OCI-LY7 (cell line): Measurements from ENCODE around the gene UBE2J2. TPM values are rescaled to one million over a fixed set of nuclear protein-coding genes. Genes with fewer than 3 reads are reported as not detected.

Experiments
- BruUV-seq: library from RNA; stranded (reverse); fragments of 400-500 nt; replicated peaks from 2 replicates; lab custom pipeline; 2021; lab: Mats Ljungman, UMichigan
- CTCF ChIA-PET: fragments of 300-600 bp; sonication (Branson Sonifier 250); formaldehyde crosslinking; loops from one replicate; lab custom pipeline; 2022; ENCODE audit warnings: antibody characterized with exemption; ENCODE audit not compliant: unreplicated experiment; lab: Charles Lee
- POLR2A ChIA-PET: fragments of 300-600 bp; sonication (Branson Sonifier 250); formaldehyde crosslinking; loops from one replicate; lab custom pipeline; 2022; ENCODE audit warnings: antibody characterized with exemption; lab: Charles Lee
- DNase-seq: peaks from one replicate; pipeline ENCODE4 v3.0.0-alpha.2; 2015; ENCODE audit warnings: low spot score
- H2AFZ ChIP-seq: fragments of 200-600 bp; sonication (generic), shearing (Covaris generic); 2 replicates; pipeline ENCODE4 v1.6.1; 2014; ENCODE audit warnings: mild to moderate bottlenecking, antibody characterized with exemption, low read length, moderate library complexity
- H3K27ac ChIP-seq: fragments of 200-600 bp; sonication (generic); 2 replicates; pipeline ENCODE4 v1.5.1; 2014; ENCODE audit warnings: mixed run types, low read depth, mild to moderate bottlenecking, moderate library complexity, low read length, inconsistent platforms; ENCODE audit not compliant: poor library complexity, severe bottlenecking
- H3K36me3 ChIP-seq: fragments of 200-600 bp; sonication (generic); 2 replicates; pipeline ENCODE4 v1.6.1; 2014; ENCODE audit warnings: mild to moderate bottlenecking, antibody characterized with exemption, low read length, moderate library complexity, mixed read lengths; ENCODE audit not compliant: insufficient read depth
- H3K4me1 ChIP-seq: fragments of 200-600 bp; sonication (generic); 2 replicates; pipeline ENCODE4 v1.5.1; 2014; ENCODE audit warnings: mild to moderate bottlenecking, low read length; ENCODE audit not compliant: insufficient read depth, poor library complexity, severe bottlenecking
- H3K4me2 ChIP-seq: fragments of 200-600 bp; sonication (generic); 2 replicates; pipeline ENCODE4 v1.6.1; 2014; ENCODE audit warnings: mild to moderate bottlenecking, low read length
- H3K4me3 ChIP-seq: fragments of 200-600 bp; sonication (generic); 2 replicates; pipeline ENCODE4 v1.5.1; 2014; ENCODE audit warnings: mild to moderate bottlenecking, low read depth, low read length; ENCODE audit not compliant: poor library complexity, severe bottlenecking
- H3K79me2 ChIP-seq: fragments of 200-600 bp; sonication (generic); 2 replicates; pipeline ENCODE4 v1.6.1; 2016; ENCODE audit warnings: low read depth, mild to moderate bottlenecking, low read length, moderate library complexity, mixed read lengths; ENCODE audit not compliant: insufficient read depth
- H3K9me2 ChIP-seq: fragments of 200-600 bp; sonication (generic); 2 replicates; pipeline ENCODE4 v1.6.1; 2016; ENCODE audit warnings: mild to moderate bottlenecking, low read length, mixed read lengths; ENCODE audit not compliant: insufficient read depth
- H3K9me3 ChIP-seq: fragments of 200-600 bp; sonication (generic); 2 replicates; pipeline ENCODE4 v1.6.1; 2014; ENCODE audit warnings: mild to moderate bottlenecking, mixed run types, low read length, mixed read lengths
- H4K20me1 ChIP-seq: fragments of 200-600 bp; sonication (generic); 2 replicates; pipeline ENCODE4 v1.6.1; 2014; ENCODE audit warnings: mild to moderate bottlenecking, antibody characterized with exemption, low read length, moderate library complexity, mixed read lengths; ENCODE audit not compliant: insufficient read depth
- EZH2phosphoT487 ChIP-seq: fragments of 200-600 bp; sonication (generic); IDR thresholded peaks from 2 replicates; pipeline ENCODE4 v1.6.1; 2018; ENCODE audit warnings: low read depth, borderline replicate concordance, mild to moderate bottlenecking, mixed run types, antibody characterized with exemption, low read length, moderate library complexity, mixed read lengths
- intact Hi-C: fragments of 100-400 bp; cut with micrococcal nuclease; formaldehyde crosslinking; loops from one replicate; pipeline ENCODE4 v1.10.0; 2022; ENCODE audit not compliant: unreplicated experiment
- total RNA-seq, 2 experiments: library from RNA; depleted of rRNA in 1 of 2; stranded (reverse); fragments of >200 nt in 1 of 2; shearing (Covaris generic) in 1 of 2; gene quantifications; 2 replicates each; pipeline ENCODE4 v1.2.3, GENCODE V29; 2014 to 2022
- TF ChIP-seq, protein P1 (sequence below): fragments of 200-600 bp; sonication (generic); conservative IDR thresholded peaks from 2 replicates; pipeline ENCODE4 v1.5.1; 2014; ENCODE audit warnings: mild to moderate bottlenecking, antibody characterized with exemption, low read length, moderate library complexity, mixed read lengths

The UBE2J2 gene
- total RNA-seq, 2 experiments from 2014 or later, result 69.2 to 88.7 TPM

DNA sequence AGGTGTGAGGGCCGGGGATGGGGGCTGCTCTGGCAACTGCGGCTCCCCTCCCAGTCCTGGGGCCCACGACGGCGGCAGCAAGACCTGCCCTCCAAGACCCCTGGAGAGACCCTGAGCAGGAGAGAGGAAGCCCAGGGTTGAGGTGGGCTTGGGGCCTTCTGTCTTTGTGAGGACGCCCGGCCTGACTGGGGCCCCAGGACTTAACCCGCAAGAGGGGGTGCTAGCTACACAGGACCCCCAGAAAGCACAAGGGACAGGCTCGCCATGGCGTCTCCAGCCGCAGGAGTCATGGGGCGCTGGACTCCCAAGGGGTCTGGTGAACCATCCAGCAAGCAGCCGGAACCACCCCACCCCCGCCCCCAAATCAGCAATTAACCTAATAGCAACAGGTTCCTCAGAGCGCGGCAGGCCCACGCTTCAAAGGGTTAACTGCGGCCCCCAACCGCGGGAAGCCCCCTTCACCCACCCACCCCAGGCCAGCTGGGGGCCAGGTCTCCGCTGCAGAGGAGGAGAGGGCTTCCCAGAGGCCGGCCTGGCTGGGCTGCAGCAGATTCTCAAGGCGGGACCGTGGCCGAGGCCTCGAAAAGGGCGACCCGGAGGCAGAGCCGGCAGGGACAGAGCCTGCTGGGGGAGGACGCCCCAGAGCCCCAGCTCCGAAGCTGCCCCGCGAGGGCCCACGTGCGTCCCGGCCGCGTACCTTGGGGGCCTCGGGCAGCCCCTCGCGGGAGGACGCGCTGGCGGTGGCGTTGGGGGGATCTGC lies 27.7 kb downstream of the UBE2J2 start:
- Histone ChIP-seq H3K36me3 (no peaks in the 10 kb centered on the region), H2AFZ (no peak overlapping the region), H4K20me1 (no peaks in the 10 kb centered on the region), H3K4me1 (peaks cover 7% of the 10 kb centered on the region), H3K4me3 (no peak overlapping the region), H3K4me2 (no peak overlapping the region), H3K9me3 (no peaks in the 10 kb centered on the region), H3K27ac (no peak overlapping the region), H3K79me2 (no peaks in the 10 kb centered on the region), H3K9me2 (no peaks in the 10 kb centered on the region)
- POLR2A ChIA-PET, result no interaction called here
- BruUV-seq, result no TSS peak
- DNase-seq, result no peak
- TF ChIP-seq, protein P1, sequence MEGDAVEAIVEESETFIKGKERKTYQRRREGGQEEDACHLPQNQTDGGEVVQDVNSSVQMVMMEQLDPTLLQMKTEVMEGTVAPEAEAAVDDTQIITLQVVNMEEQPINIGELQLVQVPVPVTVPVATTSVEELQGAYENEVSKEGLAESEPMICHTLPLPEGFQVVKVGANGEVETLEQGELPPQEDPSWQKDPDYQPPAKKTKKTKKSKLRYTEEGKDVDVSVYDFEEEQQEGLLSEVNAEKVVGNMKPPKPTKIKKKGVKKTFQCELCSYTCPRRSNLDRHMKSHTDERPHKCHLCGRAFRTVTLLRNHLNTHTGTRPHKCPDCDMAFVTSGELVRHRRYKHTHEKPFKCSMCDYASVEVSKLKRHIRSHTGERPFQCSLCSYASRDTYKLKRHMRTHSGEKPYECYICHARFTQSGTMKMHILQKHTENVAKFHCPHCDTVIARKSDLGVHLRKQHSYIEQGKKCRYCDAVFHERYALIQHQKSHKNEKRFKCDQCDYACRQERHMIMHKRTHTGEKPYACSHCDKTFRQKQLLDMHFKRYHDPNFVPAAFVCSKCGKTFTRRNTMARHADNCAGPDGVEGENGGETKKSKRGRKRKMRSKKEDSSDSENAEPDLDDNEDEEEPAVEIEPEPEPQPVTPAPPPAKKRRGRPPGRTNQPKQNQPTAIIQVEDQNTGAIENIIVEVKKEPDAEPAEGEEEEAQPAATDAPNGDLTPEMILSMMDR, result no peak
- no peak for TF ChIP-seq EZH2phosphoT487
- intact Hi-C loops, result no loop called here
- CTCF ChIA-PET, result no interaction called here

DNA sequence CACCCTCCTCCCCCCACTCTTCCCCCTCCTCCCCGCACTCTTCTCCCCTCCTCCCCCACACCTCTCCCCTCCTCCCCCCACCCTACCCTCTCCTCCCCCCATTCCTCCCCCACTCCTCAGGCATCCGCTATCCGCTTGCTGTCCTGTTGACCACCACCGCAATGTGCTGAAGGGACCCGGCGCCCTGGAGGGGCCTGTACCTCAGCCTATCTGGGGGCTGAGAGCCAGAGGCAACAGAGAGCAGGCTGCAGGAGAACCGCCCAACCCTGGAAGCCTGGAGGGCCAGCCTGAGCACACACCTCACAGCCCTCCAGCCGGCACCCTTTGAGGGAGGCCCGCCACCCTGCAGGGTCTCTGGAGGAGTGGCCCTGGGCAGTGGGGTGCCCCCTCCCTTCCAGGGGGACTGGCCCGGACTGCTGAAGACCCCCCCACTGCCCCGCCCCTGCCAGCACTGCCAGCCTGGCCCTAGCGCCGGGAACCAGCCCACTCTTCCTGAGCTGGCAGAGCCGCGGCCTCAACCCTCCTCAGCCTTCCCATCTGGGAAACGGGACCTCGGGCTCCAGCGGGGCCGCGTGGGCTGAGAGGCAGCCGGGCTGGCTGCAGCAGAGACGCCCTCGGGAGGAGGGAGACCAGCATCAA lies 28.4 kb downstream of the UBE2J2 start:
- H3K9me3 ChIP-seq, result no peaks in the 10 kb centered on the region
- H3K9me2 ChIP-seq, result no peaks in the 10 kb centered on the region
- ChIA-PET POLR2A (no interaction called here), CTCF (no interaction called here)
- H3K27ac ChIP-seq, result no peak overlapping the region
- no peak for DNase-seq
- intact Hi-C loops, result no loop called here
- H3K4me1 ChIP-seq, result peaks cover under 1% of the 10 kb centered on the region
- TF ChIP-seq, protein P1, result no peak
- TF ChIP-seq EZH2phosphoT487, result no peak
- no TSS peak for BruUV-seq
- H3K4me3 ChIP-seq, result no peak overlapping the region
- no peaks in the 10 kb centered on the region for H4K20me1 ChIP-seq
- no peak overlapping the region for H2AFZ ChIP-seq
- H3K4me2 ChIP-seq, result no peak overlapping the region
- no peaks in the 10 kb centered on the region for H3K79me2 ChIP-seq
- no peaks in the 10 kb centered on the region for H3K36me3 ChIP-seq
